Umbilical cord (tissue), 2 donors: ENCODE measurements around the gene EVPL. TPM values are rescaled to one million over a fixed set of nuclear protein-coding genes. Genes with fewer than 3 reads are reported as not detected.

ENCODE experiments used
- DNase-seq: peaks from one replicate; pipeline ENCODE4 v3.0.0-alpha.2; 2015; ENCODE audit warnings: low spot score
- total RNA-seq: library from RNA; depleted of rRNA; stranded (reverse); fragments of >200 nt; gene quantifications from one replicate; pipeline ENCODE4 v1.2.3, GENCODE V29; 2014; ENCODE audit warnings: low replicate concordance; ENCODE audit not compliant: insufficient read depth

Gene EVPL
- total RNA-seq, 1 donor from 2014 or later: 13.7 TPM

- DNase-seq: no peak
Measured at GRCh38 chr17:76018340-76018680, 8.8 kb downstream of the EVPL start.

- no peak for DNase-seq
Measured at GRCh38 chr17:76017481-76018339, 9.4 kb downstream of the EVPL start.

DNA sequence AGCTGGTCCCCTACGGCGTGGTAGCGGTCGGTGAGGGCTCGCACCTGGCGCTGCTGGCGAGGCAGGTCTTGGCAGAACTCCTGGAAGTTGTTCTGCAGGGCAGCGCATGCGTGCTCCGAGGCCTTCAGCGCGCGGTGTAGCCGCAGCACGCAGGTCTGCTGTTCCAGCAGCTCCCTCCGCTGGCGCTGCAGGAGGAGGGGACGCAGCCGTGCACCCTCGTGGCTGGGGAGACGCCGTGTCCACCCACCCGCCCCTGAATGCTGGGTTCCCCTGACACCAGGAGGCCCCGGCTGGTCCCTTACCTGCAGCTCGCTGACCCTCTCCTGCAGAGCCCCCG is 12.2 kb downstream of the EVPL start:
- no peak for DNase-seq

DNA sequence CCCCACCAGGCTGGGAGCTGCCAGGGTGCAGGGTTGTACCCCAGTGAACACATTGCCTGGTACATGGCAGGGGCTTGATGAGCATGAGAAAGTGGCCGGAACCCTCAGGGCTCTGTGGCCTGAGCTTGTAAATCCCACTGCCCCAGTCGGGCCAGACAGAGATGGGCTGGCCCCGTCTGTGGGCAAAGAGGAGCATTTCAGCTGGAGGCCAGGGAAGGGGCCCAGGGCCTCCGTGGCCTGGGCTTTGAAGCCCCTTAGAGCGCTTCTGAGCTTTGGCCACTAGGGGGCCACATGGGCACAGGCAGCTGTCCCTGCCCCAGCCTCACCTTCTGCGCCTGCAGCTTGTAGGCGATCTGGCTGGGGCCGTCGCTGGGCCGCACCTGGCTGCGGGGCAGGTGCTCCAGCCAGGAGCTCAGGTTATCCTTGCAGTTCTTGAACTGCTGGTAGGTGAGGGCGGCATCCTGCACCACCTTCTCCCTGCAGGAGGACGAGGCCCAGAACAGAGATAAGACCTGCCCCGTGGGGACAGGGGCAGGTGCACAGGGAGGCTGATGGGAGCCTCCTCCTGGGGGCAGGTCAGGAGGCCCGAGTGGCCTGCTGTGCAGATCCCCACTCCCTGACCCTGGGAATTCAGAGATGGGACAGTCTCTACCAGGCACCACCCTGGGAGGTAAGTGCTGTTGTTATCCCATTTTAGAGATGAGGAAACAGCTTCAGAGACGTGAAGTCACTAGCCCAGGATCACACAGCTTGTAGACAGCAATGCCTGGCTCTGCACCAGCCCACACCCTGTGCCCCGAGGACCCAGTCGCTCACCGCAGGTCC is 12.8 kb downstream of the EVPL start:
- DNase-seq: peak; percentile 62

DNA sequence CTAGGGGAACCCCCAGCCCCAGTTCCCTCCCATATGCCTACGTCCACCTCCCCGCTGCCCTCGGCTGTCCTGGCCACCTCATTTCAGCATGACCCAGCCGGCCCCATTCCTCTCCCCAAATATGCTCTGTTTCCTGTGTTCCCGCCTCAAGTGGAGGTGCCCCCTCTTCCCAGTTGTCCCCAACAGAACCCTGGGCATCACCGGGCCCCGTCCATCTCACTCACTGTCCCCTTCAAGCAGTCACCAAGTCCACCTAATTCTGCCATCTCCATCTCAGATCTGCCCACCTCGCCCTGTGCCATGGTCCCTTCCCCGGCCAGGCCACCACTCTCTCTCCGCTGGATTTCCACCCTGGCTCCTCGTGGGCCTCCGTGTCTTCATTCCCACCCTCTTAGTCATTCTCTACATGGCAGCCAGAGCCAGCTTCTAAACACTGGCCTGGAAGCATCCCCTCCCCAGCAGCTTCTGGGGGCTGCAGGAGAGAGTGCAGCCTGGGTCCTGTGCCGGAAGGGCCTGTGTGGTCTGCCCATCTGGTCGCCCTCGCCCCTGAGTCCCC is 13.7 kb downstream of the EVPL start:
- DNase-seq: no peak

GRCh38 chr17:76011951-76012350 is 15.2 kb downstream of the EVPL start:
- no peak for DNase-seq

GRCh38 chr17:76009969-76010661 is 17.0 kb downstream of the EVPL start:
- no peak for DNase-seq

GRCh38 chr17:76009447-76009846 is 17.7 kb downstream of the EVPL start:
- no peak for DNase-seq

DNA sequence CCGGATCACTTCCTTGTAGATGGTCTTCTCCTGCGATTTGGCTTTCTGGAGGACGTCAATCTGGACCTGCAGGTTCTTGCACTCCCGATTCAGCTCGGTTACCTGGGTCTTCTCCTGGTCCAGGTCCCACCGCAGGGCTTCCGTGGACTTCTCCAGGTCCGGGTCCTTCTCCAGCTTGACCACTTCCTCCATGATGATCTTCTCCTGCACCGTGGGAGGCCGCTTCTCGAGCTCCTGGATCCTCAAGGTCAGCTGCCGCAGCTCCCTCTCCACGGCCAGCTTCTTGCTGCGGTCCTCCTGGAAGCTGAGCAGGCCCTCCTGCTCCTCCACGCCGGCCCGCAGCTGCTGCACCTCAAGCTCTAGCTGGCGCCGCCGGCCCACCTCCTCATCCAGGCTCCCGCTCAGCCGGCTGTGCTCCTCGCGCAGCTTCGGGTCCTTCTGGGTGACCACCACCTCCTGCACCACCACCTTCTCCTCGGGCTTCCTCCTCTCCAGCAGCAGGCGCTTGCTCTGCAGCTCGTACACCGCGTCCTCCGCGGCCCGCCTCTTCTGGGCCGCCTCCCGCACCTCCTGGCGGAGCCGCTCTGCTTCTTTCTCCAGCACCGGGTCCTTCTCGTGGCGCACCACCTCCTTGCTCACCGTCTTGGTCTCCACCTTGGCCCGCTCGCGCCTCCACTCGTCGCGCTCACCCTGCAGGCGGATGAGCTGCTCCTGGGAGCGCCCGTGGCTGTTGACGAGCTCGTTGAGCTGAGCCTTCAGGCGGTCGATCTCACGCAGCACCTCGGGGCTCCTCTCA is 18.3 kb downstream of the EVPL start:
- DNase-seq: no peak

- DNase-seq: no peak
Measured at GRCh38 chr17:76008208-76008607, 18.9 kb downstream of the EVPL start.

DNA sequence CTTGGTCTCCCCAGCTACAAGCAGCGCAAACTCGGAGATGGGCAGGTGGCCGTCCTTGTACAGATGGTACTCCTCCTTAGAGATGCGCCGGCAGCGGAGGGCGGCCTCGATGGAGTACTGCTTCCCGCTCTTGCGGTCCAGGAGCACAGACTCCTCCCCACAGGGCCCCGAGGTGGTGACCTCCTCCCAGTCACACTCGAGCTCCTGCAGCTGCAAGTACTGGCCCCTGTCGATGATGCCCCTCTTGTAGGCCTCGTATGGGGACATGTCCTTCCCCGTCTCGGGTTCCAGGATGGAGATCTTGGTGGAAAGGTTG is 19.3 kb downstream of the EVPL start:
- no peak for DNase-seq

DNA sequence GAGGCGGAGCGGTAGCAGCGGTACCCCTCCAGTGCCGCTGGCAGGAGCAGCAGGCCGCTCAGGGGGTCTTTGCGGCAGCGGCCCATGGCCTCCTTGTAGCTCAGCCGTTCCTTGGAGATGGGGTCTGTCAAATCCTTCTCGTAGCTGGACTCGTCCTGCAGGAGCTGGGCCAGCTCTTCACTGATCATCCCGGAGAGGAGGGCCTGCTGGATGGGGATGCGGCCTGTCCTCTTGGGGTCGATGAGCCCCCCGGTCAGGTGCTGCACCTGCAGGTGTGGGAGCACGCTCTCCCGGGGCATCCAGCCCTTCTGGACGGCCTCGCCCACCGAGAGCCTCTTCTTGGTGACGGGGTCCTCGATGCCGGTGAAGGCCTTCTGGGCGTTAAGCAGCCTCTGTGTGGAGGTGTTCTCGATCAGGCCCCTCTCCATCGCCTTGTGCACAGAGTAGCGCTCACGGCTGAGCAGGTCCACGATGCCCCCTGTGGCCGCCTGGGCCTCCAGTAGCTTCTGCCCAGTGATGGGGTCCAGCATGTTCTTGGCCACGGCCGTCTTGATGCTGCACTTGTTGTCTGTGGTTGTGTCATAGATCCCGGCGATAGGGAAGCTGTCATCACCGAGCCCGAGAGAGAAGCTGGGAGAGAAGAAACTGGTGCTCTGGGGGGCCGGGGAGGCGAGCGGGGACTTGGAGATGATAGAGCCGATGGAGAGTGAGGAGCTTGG is 19.8 kb downstream of the EVPL start:
- no peak for DNase-seq

DNA sequence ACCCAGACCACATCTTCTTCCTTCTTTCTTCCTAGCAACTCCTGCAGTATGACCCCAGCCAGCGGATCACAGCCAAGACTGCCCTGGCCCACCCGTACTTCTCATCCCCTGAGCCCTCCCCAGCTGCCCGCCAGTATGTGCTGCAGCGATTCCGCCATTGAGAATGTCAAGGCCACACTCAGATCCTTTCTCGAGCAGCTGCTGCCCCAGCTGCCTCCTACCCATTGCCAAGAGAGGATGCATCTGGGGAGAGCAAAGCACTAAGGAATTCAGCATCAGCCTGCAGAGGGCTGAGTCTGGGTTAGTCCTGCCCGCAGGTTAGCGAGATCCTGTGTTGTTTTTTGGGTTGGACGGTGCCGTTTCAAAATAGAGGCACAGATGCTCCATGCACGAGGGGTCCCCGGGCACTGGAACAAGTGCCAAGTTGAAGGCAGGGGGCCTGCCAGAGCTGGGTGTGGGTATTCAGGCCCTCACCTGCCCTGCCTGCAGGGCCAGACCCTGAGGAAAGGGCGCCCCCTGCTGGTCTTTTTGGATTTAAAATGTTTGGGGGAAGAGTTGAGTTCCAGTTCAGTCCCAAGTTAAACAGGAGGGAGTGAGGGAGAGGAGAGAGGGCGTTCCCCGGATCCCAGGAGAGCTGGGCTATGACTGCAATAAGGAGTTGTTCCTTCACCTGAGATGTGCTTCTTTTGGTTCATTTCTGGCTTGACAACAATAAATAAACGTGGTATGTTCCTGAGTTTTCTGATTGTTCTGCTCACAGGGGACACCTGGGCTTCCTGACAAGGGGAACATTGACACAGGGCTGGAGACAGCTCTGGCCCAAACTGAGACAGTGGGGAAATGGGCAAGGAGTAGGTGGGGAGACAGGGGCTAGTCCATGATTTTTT is 21.6 kb downstream of the EVPL start:
- peak; percentile 72 for DNase-seq

- no peak for DNase-seq
Measured at GRCh38 chr17:76004750-76005262, 22.3 kb downstream of the EVPL start.

DNA sequence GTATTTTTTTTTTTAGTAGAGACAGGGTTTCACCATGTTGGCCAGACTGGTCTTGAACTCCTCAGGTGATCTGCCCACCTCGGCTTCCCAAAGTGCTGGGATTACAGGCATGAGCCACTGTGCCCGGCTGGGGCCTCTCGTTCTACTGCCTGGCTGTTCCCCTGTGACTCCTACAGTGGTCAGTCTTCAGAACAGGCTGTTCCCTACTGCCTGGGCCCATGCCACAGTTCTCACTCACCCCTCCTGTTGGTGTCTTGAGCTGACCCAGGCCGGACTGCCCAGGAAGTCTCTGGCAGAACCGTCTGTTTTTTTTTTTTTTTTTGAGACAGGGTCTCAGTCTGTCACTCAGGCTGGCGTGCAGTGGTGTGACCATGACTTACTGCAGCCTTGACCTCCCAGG is 23.2 kb downstream of the EVPL start:
- DNase-seq: no peak

GRCh38 chr17:76002100-76002499 is 25.0 kb downstream of the EVPL start:
- DNase-seq: no peak

DNA sequence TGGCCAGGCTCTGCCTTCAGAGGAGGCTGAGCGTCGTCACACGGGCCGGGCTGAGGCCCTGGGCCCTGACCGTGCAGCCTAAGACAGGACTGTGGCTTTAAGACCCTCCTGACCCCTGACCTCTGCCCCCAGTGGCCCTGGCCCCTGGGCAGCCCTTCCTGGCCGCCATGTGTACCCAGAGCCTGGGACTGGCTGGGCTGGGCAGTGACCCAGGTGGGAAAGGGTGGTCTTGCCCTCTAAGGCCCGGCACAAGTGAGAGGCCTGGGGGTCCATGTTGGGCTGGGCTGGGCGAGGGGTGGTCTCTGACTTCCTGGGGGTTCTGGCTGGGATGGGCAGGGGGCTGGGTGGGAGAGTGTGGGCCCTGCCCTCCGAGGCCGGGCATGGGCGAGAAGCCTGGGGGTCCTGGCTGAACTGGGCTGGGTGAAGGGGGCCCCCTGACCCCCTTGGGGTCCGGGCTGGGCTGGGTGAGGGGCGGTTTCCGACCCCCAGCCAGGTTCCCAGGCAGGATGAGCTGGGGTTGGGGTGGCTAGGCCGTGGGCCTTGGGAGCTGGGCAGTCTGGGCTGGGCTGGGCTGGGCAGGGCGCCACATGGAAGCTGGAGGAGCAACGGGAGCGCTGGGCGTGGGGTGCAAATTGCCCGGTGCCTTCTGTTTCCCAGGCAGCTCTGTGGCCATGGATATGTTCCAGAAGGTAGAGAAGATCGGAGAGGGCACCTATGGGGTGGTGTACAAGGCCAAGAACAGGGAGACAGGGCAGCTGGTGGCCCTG is 26.2 kb downstream of the EVPL start, which contains the start of gene CDK3:
Gene CDK3 (plus strand): TSS at position 101 of the 767 bp plus-strand sequence. CDS start 571 bp downstream, at position 672.
- no peak for DNase-seq

GRCh38 chr17:76000016-76000754 is 26.9 kb downstream of the EVPL start:
- DNase-seq: no peak
